Head of caudate nucleus (tissue), 42 donors: ENCODE data around the gene SLC6A8.
A peak's percentile ranks its signal among the peaks of the same experiment; 100 is the strongest.
"Not testable (repeated sequence)": the region's sequence is repeated elsewhere in the genome, so short reads cannot be mapped to it uniquely, and the experiment has no call there.

Experiments used
- DNase-seq, 42 donors: peaks; one replicate each; pipeline versions ENCODE4 v3.0.0 to v3.0.0-alpha.2; 2020 to 2021; ENCODE audit warnings: mixed read lengths in 7 of 42
- intact Hi-C: fragments of 100-400 bp; cut with DNase I; formaldehyde crosslinking; loops from one replicate; pipeline ENCODE4 v1.15.0; 2022

The SLC6A8 gene

GRCh38 chrX:153688506-153688905 is 780 bp downstream of the SLC6A8 start:
- peak in 1 of 42 donors; percentile 0 for DNase-seq
- intact Hi-C loops, result loop anchor here (2.0 kb wide), 1 partner anchor 76 kb away; the partner anchor contains the start of gene PLXNB3

GRCh38 chrX:153688911-153689590 is 1.3 kb downstream of the SLC6A8 start:
- peak; percentile 46 to 86 (median 71) for DNase-seq
- intact Hi-C loops, result loop anchor here (2.0 kb wide), 1 partner anchor 76 kb away; the partner anchor contains the start of gene PLXNB3

GRCh38 chrX:153689654-153690465 is 2.1 kb downstream of the SLC6A8 start:
- peak in 1 of 42 donors; percentile 3 for DNase-seq
- intact Hi-C loops, result loop anchor here (2.0 kb wide), 1 partner anchor 75 kb away; the partner anchor contains the start of gene PLXNB3

DNA sequence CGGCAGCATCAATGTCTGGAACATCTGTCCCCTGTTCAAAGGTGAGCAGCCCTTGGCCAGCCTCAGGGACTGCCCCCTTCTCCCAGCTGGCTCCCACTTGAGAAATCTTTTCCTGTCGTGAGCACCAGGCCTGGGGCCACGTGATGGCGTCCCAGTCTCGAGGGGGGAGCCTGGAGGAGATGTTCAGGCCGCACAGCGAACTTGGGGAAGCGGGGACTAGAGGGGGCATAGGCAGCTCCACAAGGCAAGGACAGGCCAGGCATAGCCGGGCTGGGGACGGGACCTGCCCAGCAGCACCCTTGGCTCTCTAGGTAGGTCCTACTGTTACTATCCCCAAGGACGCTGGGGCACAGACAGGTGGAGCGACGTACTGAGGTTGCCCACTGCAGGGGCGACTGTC is 2.7 kb downstream of the SLC6A8 start:
- peak in 1 of 42 donors; percentile 2 for DNase-seq
- intact Hi-C loops, result no loop called here

GRCh38 chrX:153691032-153691827 is 3.5 kb downstream of the SLC6A8 start:
- intact Hi-C loops, result not testable (repeated sequence)
- peak in 1 of 42 donors; percentile 1 for DNase-seq

- DNase-seq, result no peak
- intact Hi-C loops, result no loop called here
Observed at GRCh38 chrX:153692003-153692402, 4.3 kb downstream of the SLC6A8 start.

DNA sequence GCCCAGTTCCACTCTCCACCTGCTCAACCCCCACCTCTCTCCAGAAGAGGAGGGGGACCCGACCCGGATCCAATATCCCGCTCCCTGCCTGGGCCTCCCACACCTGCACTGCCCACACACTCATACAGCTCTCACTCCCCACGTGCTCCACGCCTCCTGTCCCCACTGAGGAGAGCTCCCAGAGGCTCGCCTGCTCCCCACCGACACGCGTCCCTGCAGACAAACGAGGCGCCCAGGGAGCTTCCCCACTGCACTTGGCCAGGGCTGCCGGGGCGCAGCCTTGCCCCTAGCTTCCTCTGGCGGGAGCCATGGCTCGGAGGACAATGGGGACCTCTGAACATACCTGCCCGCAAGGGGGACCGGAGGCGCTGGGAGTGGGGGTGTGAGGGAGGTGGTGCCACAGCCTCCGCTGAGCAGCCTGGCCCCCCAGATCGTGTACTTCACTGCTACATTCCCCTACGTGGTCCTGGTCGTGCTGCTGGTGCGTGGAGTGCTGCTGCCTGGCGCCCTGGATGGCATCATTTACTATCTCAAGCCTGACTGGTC is 5.0 kb downstream of the SLC6A8 start:
- intact Hi-C loops, result no loop called here
- peak in 3 of 42 donors; percentile 3 to 27 (median 26) for DNase-seq

- intact Hi-C loops, result no loop called here
- DNase-seq, result peak in 18 of 42 donors; percentile 30 to 74 (median 49)
Observed at GRCh38 chrX:153693216-153694086, 5.7 kb downstream of the SLC6A8 start.

GRCh38 chrX:153694256-153694655 is 6.5 kb downstream of the SLC6A8 start:
- intact Hi-C loops, result not testable (repeated sequence)

GRCh38 chrX:153694687-153695270 is 7.1 kb downstream of the SLC6A8 start:
- intact Hi-C loops, result no loop called here
- DNase-seq, result no peak

More at GRCh38 chrX:153694256-153694655, 6.5 kb downstream of the SLC6A8 start:
- DNase-seq, result not testable (repeated sequence)

DNA sequence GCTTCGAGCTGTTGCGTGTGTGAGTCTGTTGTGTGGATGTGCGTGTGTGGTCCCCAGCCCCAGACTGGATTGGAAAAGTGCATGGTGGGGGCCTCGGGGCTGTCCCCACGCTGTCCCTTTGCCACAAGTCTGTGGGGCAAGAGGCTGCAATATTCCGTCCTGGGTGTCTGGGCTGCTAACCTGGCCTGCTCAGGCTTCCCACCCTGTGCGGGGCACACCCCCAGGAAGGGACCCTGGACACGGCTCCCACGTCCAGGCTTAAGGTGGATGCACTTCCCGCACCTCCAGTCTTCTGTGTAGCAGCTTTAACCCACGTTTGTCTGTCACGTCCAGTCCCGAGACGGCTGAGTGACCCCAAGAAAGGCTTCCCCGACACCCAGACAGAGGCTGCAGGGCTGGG is 8.4 kb downstream of the SLC6A8 start:
- intact Hi-C loops, result no loop called here
- no peak for DNase-seq

DNA sequence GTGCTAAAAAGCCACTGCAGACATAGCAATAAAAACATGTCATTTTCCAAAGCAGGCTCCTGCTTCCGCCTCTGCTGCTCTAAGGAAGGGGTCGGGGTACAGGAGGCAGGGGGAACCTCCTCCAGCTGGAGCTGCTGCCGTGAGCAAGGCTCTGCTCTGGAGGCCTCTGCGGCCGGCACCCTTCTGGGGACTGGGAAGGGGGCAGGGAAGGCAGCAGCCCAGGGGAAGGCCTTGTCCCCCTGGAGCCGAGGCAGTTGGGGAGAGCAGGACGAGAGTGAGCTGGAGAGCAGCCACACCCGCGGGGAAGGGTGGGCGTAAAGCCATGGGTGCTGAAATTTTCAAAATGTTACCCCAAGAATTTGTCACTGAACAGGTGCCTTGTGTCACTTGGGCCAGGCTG is 8.8 kb downstream of the SLC6A8 start:
- DNase-seq, intact Hi-C loops: not testable (repeated sequence)

DNA sequence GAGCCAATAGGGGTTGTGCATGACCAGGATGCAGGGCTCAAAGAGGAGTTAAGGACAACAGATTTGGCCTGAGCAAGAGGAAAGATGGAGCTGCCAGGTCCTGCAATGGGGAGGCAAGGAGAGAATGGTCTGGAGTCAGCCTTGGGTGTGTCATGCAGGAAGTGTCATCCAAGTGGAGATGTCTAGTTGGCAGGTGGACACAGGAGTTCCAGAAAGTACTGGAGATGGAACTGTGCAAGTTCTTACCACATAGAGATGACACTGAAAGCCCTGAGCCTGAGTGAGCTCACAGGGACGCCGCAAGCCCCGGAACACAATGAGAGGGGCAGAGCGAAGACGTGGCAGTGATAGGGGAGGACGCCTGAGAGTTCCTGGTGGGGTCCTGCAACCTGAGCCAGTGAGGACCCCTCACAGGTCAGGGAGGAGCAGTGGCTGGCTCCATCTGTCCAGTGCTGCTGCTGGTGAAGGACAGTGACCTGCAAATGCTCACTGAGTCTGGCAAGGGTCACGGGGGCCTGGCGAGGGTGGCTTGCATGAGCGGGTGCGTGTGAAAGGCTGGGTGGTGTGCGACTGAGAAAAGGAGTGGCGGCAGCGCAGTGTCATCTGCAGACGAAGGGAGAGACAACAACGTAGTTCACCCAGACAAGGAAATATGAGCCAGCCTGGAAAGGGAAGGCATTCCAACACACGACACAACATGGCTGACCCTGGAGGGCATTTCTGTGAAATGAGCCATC is 9.4 kb downstream of the SLC6A8 start:
- intact Hi-C loops, DNase-seq: not testable (repeated sequence)

- DNase-seq, result no peak
- intact Hi-C loops, result no loop called here
Observed at GRCh38 chrX:153697924-153698865, 10.5 kb downstream of the SLC6A8 start.

DNA sequence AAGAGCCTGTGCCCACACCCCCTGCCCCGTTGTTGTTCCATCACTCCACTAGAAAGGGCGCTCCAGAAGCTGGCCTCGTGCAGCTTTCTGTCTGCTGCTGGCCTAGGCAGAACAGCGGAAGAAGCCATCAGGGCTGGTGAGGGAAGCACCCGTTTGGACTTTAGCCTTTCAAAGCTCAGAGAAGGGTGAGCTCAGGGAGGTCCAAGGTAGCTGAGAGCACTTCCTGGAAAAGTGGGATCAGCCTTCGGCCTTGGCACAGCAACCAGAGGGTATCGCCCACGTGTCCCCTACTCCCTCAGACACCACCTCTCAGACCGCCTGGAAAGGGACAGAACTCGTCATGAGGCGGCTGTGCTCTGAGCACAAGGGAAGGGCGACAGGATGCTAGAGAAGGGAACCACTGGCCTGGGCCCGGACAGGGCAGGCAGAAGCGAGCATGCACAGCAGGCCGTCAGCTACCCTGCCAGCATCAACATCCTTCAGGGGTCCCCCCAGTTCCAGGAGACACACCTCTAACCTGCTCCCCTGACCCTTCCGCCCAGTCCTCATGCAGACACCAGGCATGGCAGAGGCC is 11.6 kb downstream of the SLC6A8 start:
- intact Hi-C loops, DNase-seq: not testable (repeated sequence)
